H1 (cell line): ENCODE results near the gene MARCHF10. TPM values are rescaled to one million over a fixed set of nuclear protein-coding genes. Genes with fewer than 3 reads are reported as not detected.

Source experiments
- CTCF ChIA-PET: fragments of 300-600 bp; sonication (Branson Sonifier 250); formaldehyde crosslinking; loops from one replicate; lab custom pipeline; 2021; ENCODE audit not compliant: partially characterized antibody; lab: Charles Lee
- POLR2A ChIA-PET: fragments of 300-600 bp; sonication (Branson Sonifier 250); formaldehyde crosslinking; loops from one replicate; lab custom pipeline; 2021; ENCODE audit warnings: inconsistent platforms; ENCODE audit not compliant: partially characterized antibody; lab: Charles Lee
- DNase-seq, 2 experiments: peaks; one replicate each; pipeline versions ENCODE4 v3.0.0 to v3.0.0-alpha.2; 2010 to 2022; ENCODE audit warnings: low spot score in 2 of 2, low read depth in 1 of 2, mixed read lengths in 1 of 2
- FAIRE-seq: peaks from 2 replicates; lab custom pipeline; 2011; peaks lifted over from hg19 to GRCh38; lab: Jason Lieb, UNC
- H2AFZ ChIP-seq: 2 replicates; pipeline ENCODE4 v1.8.1; 2012; ENCODE audit warnings: low read length, inconsistent platforms
- H2AK5ac ChIP-seq: 2 replicates; pipeline ENCODE4 v1.6.1; 2013; ENCODE audit warnings: low read depth, low read length
- H2BK120ac ChIP-seq: replicated peaks from 2 replicates; pipeline ENCODE3; 2013; ENCODE audit warnings: low read depth, low read length, inconsistent platforms
- H2BK12ac ChIP-seq: 2 replicates; pipeline ENCODE4 v1.6.1; 2013; ENCODE audit warnings: low read depth, low read length
- H2BK15ac ChIP-seq: 2 replicates; pipeline ENCODE4 v1.6.1; 2013; ENCODE audit warnings: low read length
- H2BK20ac ChIP-seq: 2 replicates; pipeline ENCODE4 v1.6.1; 2013; ENCODE audit warnings: low read length
- H2BK5ac ChIP-seq: 2 replicates; pipeline ENCODE4 v1.6.1; 2013; ENCODE audit warnings: low read depth, low read length
- H3K14ac ChIP-seq: 2 replicates; pipeline ENCODE4 v1.6.1; 2013; ENCODE audit warnings: inconsistent platforms; ENCODE audit not compliant: insufficient read length
- H3K18ac ChIP-seq: 2 replicates; pipeline ENCODE4 v1.6.1; 2013; ENCODE audit warnings: low read length; ENCODE audit errors: extremely low read depth
- H3K23ac ChIP-seq: 2 replicates; pipeline ENCODE4 v1.6.1; 2013; ENCODE audit warnings: inconsistent platforms; ENCODE audit not compliant: insufficient read length
- H3K23me2 ChIP-seq: 2 replicates; pipeline ENCODE4 v1.6.1; 2013; ENCODE audit warnings: low read depth, low read length
- H3K27ac ChIP-seq: 2 replicates; pipeline ENCODE4 v1.6.1; 2011; ENCODE audit warnings: low read depth, low read length, inconsistent platforms
- H3K27me3 ChIP-seq, 4 experiments: replicated peaks in 1 of 4; 1 replicate in 1 of 4; 2 replicates in 3 of 4; pipeline versions ENCODE4 v1.6.1 to v1.8.1; 2011 to 2013; ENCODE audit warnings: low read length in 3 of 4, mild to moderate bottlenecking in 3 of 4, inconsistent platforms in 2 of 4, mixed read lengths in 2 of 4, moderate library complexity in 1 of 4; ENCODE audit not compliant: control insufficient read depth in 3 of 4, insufficient read depth in 3 of 4; ENCODE audit errors: extremely low read depth in 1 of 4
- H3K36me3 ChIP-seq, 4 experiments: 2 replicates each; pipeline versions ENCODE4 v1.6.1 to v1.8.1; 2011 to 2013; ENCODE audit warnings: mild to moderate bottlenecking in 4 of 4, low read length in 3 of 4, moderate library complexity in 2 of 4, control low read depth in 1 of 4, inconsistent platforms in 1 of 4; ENCODE audit not compliant: insufficient read depth in 4 of 4, control insufficient read depth in 2 of 4
- H3K4ac ChIP-seq: replicated peaks from 2 replicates; pipeline ENCODE3; 2013; ENCODE audit warnings: low read length, low read depth, mixed read lengths, inconsistent platforms; ENCODE audit not compliant: insufficient read length
- H3K4me1 ChIP-seq, 4 experiments: replicated peaks in 1 of 4; 1 replicate in 1 of 4; 2 replicates in 3 of 4; pipeline versions ENCODE4 v1.6.1 to v1.8.1; 2011 to 2013; ENCODE audit warnings: low read length in 3 of 4, inconsistent platforms in 2 of 4, mixed read lengths in 1 of 4; ENCODE audit not compliant: insufficient read depth in 4 of 4, control insufficient read depth in 3 of 4
- H3K4me2 ChIP-seq, 2 experiments: 2 replicates each; pipeline versions ENCODE4 v1.6.1 to v1.8.1; 2011 to 2013; ENCODE audit warnings: low read depth in 2 of 2, low read length in 2 of 2, control low read depth in 1 of 2, inconsistent platforms in 1 of 2, mild to moderate bottlenecking in 1 of 2; ENCODE audit not compliant: insufficient read depth in 1 of 2
- H3K4me3 ChIP-seq, 4 experiments: fragments of 200-600, 300-600 bp in 1 of 4; sonication (generic), shearing (Covaris generic), sonication (Bioruptor Twin) in 1 of 4; 2 replicates each; pipeline versions ENCODE4 v1.5.1 to v1.8.1; 2011 to 2016; ENCODE audit warnings: low read length in 4 of 4, low read depth in 3 of 4, control low read depth in 2 of 4, inconsistent platforms in 2 of 4, mild to moderate bottlenecking in 2 of 4, mixed read lengths in 1 of 4, moderate library complexity in 1 of 4; ENCODE audit not compliant: insufficient read depth in 2 of 4; ENCODE audit errors: extremely low read depth in 1 of 4
- H3K56ac ChIP-seq: replicated peaks from 2 replicates; pipeline ENCODE3; 2013; ENCODE audit warnings: low read depth, mild to moderate bottlenecking, mixed read lengths, low read length, inconsistent platforms; ENCODE audit not compliant: insufficient read length
- H3K79me1 ChIP-seq: 2 replicates; pipeline ENCODE4 v1.6.1; 2013; ENCODE audit warnings: low read depth, low read length, control low read depth
- H3K79me2 ChIP-seq, 2 experiments: 2 replicates each; pipeline versions ENCODE4 v1.6.1 to v1.8.1; 2012 to 2013; ENCODE audit warnings: low read length in 2 of 2, mild to moderate bottlenecking in 2 of 2, inconsistent platforms in 1 of 2; ENCODE audit not compliant: insufficient read depth in 2 of 2, control insufficient read depth in 1 of 2
- H3K9ac ChIP-seq, 4 experiments: replicated peaks in 1 of 4; 1 replicate in 1 of 4; 2 replicates in 3 of 4; pipeline versions ENCODE4 v1.6.1 to v1.8.1; 2011 to 2013; ENCODE audit warnings: low read depth in 3 of 4, low read length in 3 of 4, control low read depth in 2 of 4, mild to moderate bottlenecking in 2 of 4, moderate library complexity in 2 of 4, inconsistent platforms in 1 of 4; ENCODE audit errors: extremely low read depth in 1 of 4
- H3K9me3 ChIP-seq, 2 experiments: 2 replicates each; pipeline versions ENCODE4 v1.6.1 to v1.8.1; 2012 to 2013; ENCODE audit warnings: mild to moderate bottlenecking in 2 of 2, moderate library complexity in 2 of 2, control low read depth in 1 of 2, inconsistent platforms in 1 of 2, low read depth in 1 of 2, low read length in 1 of 2, mixed read lengths in 1 of 2; ENCODE audit not compliant: insufficient read depth in 2 of 2
- H4K20me1 ChIP-seq, 2 experiments: replicated peaks in 1 of 2; 2 replicates each; pipeline versions ENCODE3 to v1.8.1; 2011 to 2013; ENCODE audit warnings: inconsistent platforms in 2 of 2, low read length in 2 of 2, mild to moderate bottlenecking in 1 of 2; ENCODE audit not compliant: insufficient read depth in 2 of 2, control insufficient read depth in 1 of 2
- H4K5ac ChIP-seq: 2 replicates; pipeline ENCODE4 v1.6.1; 2013; ENCODE audit warnings: low read length, low read depth, mixed read lengths, inconsistent platforms; ENCODE audit not compliant: insufficient read length
- H4K8ac ChIP-seq: 2 replicates; pipeline ENCODE4 v1.8.0; 2013; ENCODE audit warnings: mild to moderate bottlenecking, moderate library complexity, low read length, inconsistent platforms; ENCODE audit not compliant: insufficient read depth; ENCODE audit errors: extremely low read depth
- H4K91ac ChIP-seq: replicated peaks from 2 replicates; pipeline ENCODE3; 2013; ENCODE audit warnings: low read length, mixed read lengths, inconsistent platforms; ENCODE audit not compliant: insufficient read length
- POLR2A ChIP-seq, 2 experiments: IDR thresholded peaks; 1 replicate in 1 of 2; 2 replicates in 1 of 2; pipeline ENCODE4 v1.6.1; 2011; ENCODE audit warnings: low read depth in 2 of 2, low read length in 2 of 2, mild to moderate bottlenecking in 2 of 2; ENCODE audit errors: control extremely low read depth in 1 of 2
- TCF12 ChIP-seq: IDR thresholded peaks from 2 replicates; pipeline ENCODE4 v1.6.1; 2011; ENCODE audit warnings: low read depth, mild to moderate bottlenecking, low read length
- YY1 ChIP-seq: IDR thresholded peaks from 2 replicates; pipeline ENCODE4 v1.6.1; 2011; ENCODE audit warnings: low read depth, mild to moderate bottlenecking, low read length
- WGBS, 2 experiments: shearing (Covaris generic) in 1 of 2; methylation state at CpG; one replicate each; pipeline versions ENCODE4 v1.1.6 to v1.1.7; 2013 to 2015; ENCODE audit warnings: low lambda C conversion rate in 2 of 2, mixed read lengths in 2 of 2, inconsistent platforms in 1 of 2, low coverage in 1 of 2, missing lambda C conversion rate in 1 of 2; ENCODE audit not compliant: insufficient replicate concordance in 2 of 2, insufficient coverage in 1 of 2, insufficient read length in 1 of 2; ENCODE audit errors: extremely low coverage in 1 of 2, missing lambda C conversion rate in 1 of 2; 5-methylcytosine and 5-hydroxymethylcytosine counted together
- polyA plus RNA-seq, 7 experiments: library from polyadenylated mRNA; depleted of rRNA in 3 of 7; stranded (reverse) in 5 of 7; unstranded in 2 of 7; fragments of >200 nt in 5 of 7; fragments of 200-250 nt in 2 of 7; gene quantifications; 1 replicate in 5 of 7; 2 replicates in 1 of 7; 4 replicates in 1 of 7; pipeline versions ENCODE4 v1.2.1 to v1.2.3, GENCODE V29; 2011 to 2013; ENCODE audit warnings: missing spikeins in 2 of 7, mixed read lengths in 2 of 7
- total RNA-seq: library from RNA; stranded (reverse); fragmentation: NEBNext Ultra II Directional; extraction: Animal tissue kit (Norgen Biotek cat#: 25700); gene quantifications from 2 replicates; pipeline ENCODE4 v1.2.1, GENCODE V29; 2021

The MARCHF10 gene
- total and polyA plus RNA-seq, 2 of the 8 experiments (the other 6 are each of a cell fraction or from before 2014, with no cell fraction given), result 0.48 to 0.73 TPM

DNA sequence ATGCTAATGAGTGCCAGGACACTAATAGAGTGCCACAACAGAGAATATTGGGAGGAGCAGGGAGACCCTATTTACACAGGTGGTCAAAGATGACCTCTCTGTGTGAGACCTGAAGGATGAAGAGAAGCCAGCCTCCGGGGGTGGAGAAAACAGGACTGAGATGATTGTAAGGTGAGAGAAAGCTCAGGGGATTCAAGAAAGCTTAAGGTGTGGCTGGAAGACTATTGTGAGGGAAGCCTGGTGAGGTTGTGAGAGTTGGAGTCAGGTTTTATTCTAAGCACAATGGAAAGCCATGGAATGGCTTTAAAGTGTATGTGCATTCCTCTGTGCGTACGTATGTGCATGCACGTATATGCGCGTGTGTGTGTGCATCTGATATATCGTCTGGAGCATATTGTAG is 10.4 kb upstream of the MARCHF10 start:
- no peak overlapping the region for H3K56ac ChIP-seq
- no peak overlapping the region for H2BK120ac ChIP-seq
- H3K36me3 ChIP-seq, result no peaks in the 10 kb centered on the region
- H3K14ac ChIP-seq, result no peak overlapping the region
- no peak for TF ChIP-seq YY1
- 0 out of 2 replicates have a peak, but pooled peaks have one; percentile 11 for TF ChIP-seq TCF12
- TF ChIP-seq POLR2A (IDR thresholded peaks at IDR 0.05; ENCODE audit: control extremely low read depth in 1 of 2, low read depth in 2 of 2, low read length in 2 of 2), result no peak
- no peaks in the 10 kb centered on the region for H3K23me2 ChIP-seq
- H2AK5ac ChIP-seq, result 0 out of 2 replicates have a peak overlapping the region, but pooled peaks have one; percentile 34
- no peak overlapping the region for H3K27ac ChIP-seq
- no peaks in the 10 kb centered on the region for H3K79me1 ChIP-seq
- H4K91ac ChIP-seq, result no peak overlapping the region
- H3K9me3 ChIP-seq, result 0 out of 4 replicates have a peak, but pooled peaks cover 0 to 7% of the 10 kb centered on the region in 2 experiments
- H3K4me2 ChIP-seq, result no peak overlapping the region
- H3K79me2 ChIP-seq, result no peaks in the 10 kb centered on the region
- H2BK5ac ChIP-seq, result no peak overlapping the region
- CTCF ChIA-PET, result interaction anchor here (0.6 to 1.0 kb wide), 5 partner anchors 47 to 891 kb away, joined by 3 to 5 read pairs (median 3); no protein-coding TSS in a partner anchor
- no peaks in the 10 kb centered on the region for H4K20me1 ChIP-seq
- H2BK20ac ChIP-seq, result no peak overlapping the region
- H3K27me3 ChIP-seq, result no peaks in the 10 kb centered on the region
- H3K4me1 ChIP-seq, result peaks cover 0 to 9% (median 1%) of the 10 kb centered on the region in 4 experiments; a peak in 2 of 7 replicates
- 90% methylated on average over 7 of the region's 7 CpGs; no CpG with 5 or more reads in 1 of the 2 experiments for WGBS, 2 experiments
- H4K8ac ChIP-seq, result no peak overlapping the region
- H3K4me3 ChIP-seq, result no peak overlapping the region
- no peak overlapping the region for H3K9ac ChIP-seq
- no peak overlapping the region for H3K23ac ChIP-seq
- no peak overlapping the region for H2AFZ ChIP-seq
- H2BK15ac ChIP-seq, result 0 out of 2 replicates have a peak overlapping the region, but pooled peaks have one; percentile 8
- POLR2A ChIA-PET, result interaction anchor here (0.6 kb wide), 1 partner anchor 15 kb away, joined by 4 read pairs; no protein-coding TSS in a partner anchor
- FAIRE-seq (peak; percentile 52), DNase-seq (no peak)
- H3K18ac ChIP-seq, result no peak overlapping the region
- no peak overlapping the region for H2BK12ac ChIP-seq
- no peak overlapping the region for H3K4ac ChIP-seq
- no peak overlapping the region for H4K5ac ChIP-seq
